NB4 (cell line): ENCODE measurements around the gene SLC35B3.

ENCODE experiments used
- POLR2A ChIP-seq: IDR thresholded peaks from 2 replicates; pipeline ENCODE4 v1.6.1; 2011; ENCODE audit warnings: mild to moderate bottlenecking; ENCODE audit not compliant: insufficient read length; ENCODE audit errors: extremely low read depth
- TF ChIP-seq, protein P1 (sequence below): IDR thresholded peaks from one replicate; pipeline ENCODE4 v1.5.1; 2012; ENCODE audit warnings: low read depth, low read length
- TF ChIP-seq, protein P2 (sequence below): IDR thresholded peaks from 2 replicates; pipeline ENCODE4 v1.6.1; 2011; ENCODE audit warnings: low read depth, low read length

DNA sequence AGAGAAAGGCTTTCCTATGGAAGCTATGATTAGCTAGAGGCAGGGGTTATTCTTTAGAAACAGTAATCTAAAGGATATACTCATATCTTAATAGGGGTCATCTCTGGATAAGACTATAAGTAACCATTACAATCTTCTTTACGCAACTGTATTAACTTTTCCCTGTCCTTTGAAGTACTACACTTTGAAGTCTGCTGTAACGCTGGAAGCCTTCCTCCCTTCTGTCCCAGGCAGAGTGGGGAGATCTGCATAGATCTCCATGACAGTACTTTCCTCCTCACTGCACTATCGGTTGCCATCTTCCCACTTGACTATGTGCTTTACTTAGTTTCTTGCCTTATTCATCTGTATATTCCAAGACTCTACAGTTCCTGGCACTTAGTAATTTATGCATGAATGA is 20.1 kb downstream of the SLC35B3 start:
- TF ChIP-seq, protein P1, sequence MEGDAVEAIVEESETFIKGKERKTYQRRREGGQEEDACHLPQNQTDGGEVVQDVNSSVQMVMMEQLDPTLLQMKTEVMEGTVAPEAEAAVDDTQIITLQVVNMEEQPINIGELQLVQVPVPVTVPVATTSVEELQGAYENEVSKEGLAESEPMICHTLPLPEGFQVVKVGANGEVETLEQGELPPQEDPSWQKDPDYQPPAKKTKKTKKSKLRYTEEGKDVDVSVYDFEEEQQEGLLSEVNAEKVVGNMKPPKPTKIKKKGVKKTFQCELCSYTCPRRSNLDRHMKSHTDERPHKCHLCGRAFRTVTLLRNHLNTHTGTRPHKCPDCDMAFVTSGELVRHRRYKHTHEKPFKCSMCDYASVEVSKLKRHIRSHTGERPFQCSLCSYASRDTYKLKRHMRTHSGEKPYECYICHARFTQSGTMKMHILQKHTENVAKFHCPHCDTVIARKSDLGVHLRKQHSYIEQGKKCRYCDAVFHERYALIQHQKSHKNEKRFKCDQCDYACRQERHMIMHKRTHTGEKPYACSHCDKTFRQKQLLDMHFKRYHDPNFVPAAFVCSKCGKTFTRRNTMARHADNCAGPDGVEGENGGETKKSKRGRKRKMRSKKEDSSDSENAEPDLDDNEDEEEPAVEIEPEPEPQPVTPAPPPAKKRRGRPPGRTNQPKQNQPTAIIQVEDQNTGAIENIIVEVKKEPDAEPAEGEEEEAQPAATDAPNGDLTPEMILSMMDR, result no peak
- TF ChIP-seq, protein P2, sequence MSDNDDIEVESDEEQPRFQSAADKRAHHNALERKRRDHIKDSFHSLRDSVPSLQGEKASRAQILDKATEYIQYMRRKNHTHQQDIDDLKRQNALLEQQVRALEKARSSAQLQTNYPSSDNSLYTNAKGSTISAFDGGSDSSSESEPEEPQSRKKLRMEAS, result no peak
- no peak for TF ChIP-seq POLR2A
